B cell (primary cell): ENCODE data around the gene PHC2. TPM values are rescaled to one million over a fixed set of nuclear protein-coding genes. Genes with fewer than 3 reads are reported as not detected.

Experiments
- ATAC-seq: fragments of 200-7000 bp; cut with Tn5 transposase; one replicate; pipeline ENCODE4 v1.10.0; 2021; ENCODE audit warnings: low read depth, mild to moderate bottlenecking, moderate number of reproducible peaks, moderate library complexity
- CTCF ChIA-PET: fragments of 350-600 bp; sonication (Branson Sonifier 250); formaldehyde crosslinking; loops from one replicate; lab custom pipeline; 2021; ENCODE audit warnings: antibody characterized with exemption, inconsistent platforms; lab: Charles Lee
- POLR2A ChIA-PET: fragments of 350-600 bp; sonication (Branson Sonifier 250); formaldehyde crosslinking; loops from one replicate; lab custom pipeline; 2021; ENCODE audit warnings: antibody characterized with exemption; lab: Charles Lee
- DNase-seq: peaks from one replicate; pipeline ENCODE4 v3.0.0; 2013
- H2AFZ ChIP-seq: 2 replicates; pipeline ENCODE4 v1.6.1; 2012; ENCODE audit warnings: mild to moderate bottlenecking, low read depth, low read length; ENCODE audit not compliant: insufficient read depth, poor library complexity, severe bottlenecking
- H3K27ac ChIP-seq, 2 donors: 1 replicate in 1 of 2; 2 replicates in 1 of 2; pipeline ENCODE4 v1.5.1; 2012 to 2013; ENCODE audit warnings: low read length in 2 of 2, mild to moderate bottlenecking in 2 of 2, moderate library complexity in 1 of 2
- H3K27me3 ChIP-seq, 4 experiments: fragments of 200-600 bp in 1 of 4; sonication (generic) in 1 of 4; replicated peaks in 1 of 4; 1 replicate in 2 of 4; 2 replicates in 2 of 4; pipeline versions ENCODE4 v1.6.1 to v1.7.0; 2013 to 2016; ENCODE audit warnings: low read length in 3 of 4, mild to moderate bottlenecking in 2 of 4, mixed read lengths in 1 of 4, moderate library complexity in 1 of 4; ENCODE audit not compliant: insufficient read depth in 4 of 4, control insufficient read depth in 3 of 4; ENCODE audit errors: control extremely low read depth in 1 of 4
- H3K36me3 ChIP-seq, 2 experiments: replicated peaks in 1 of 2; 1 replicate in 1 of 2; 2 replicates in 1 of 2; pipeline versions ENCODE4 v1.6.1 to v1.7.1; 2013; ENCODE audit warnings: low read length in 1 of 2; ENCODE audit not compliant: insufficient read depth in 2 of 2, control insufficient read depth in 1 of 2; ENCODE audit errors: control extremely low read depth in 1 of 2, extremely low read depth in 1 of 2
- H3K4me1 ChIP-seq, 2 donors: fragments of 200-600 bp in 1 of 2; sonication (generic) in 1 of 2; 1 replicate in 1 of 2; 2 replicates in 1 of 2; pipeline versions ENCODE4 v1.5.1 to v1.6.1; 2013 to 2017; ENCODE audit warnings: low read length in 2 of 2; ENCODE audit not compliant: control insufficient read depth in 2 of 2, insufficient read depth in 2 of 2
- H3K4me2 ChIP-seq: replicated peaks from 2 replicates; pipeline ENCODE3; 2012; ENCODE audit warnings: mild to moderate bottlenecking, low read depth, low read length; ENCODE audit not compliant: poor library complexity, severe bottlenecking
- H3K4me3 ChIP-seq, 5 experiments: fragments of 200-600 bp in 1 of 5; sonication (generic) in 1 of 5; 1 replicate in 3 of 5; 2 replicates in 2 of 5; pipeline versions ENCODE4 v1.5.1 to v1.7.0; 2011 to 2016; ENCODE audit warnings: low read length in 4 of 5, mild to moderate bottlenecking in 4 of 5, low read depth in 2 of 5, control low read depth in 1 of 5, moderate library complexity in 1 of 5; ENCODE audit not compliant: insufficient read depth in 1 of 5; ENCODE audit errors: control extremely low read depth in 1 of 5, extremely low read depth in 1 of 5
- H3K79me2 ChIP-seq: fragments of 200-600 bp; sonication (generic); one replicate; pipeline ENCODE4 v1.6.0; 2016; ENCODE audit warnings: low read length; ENCODE audit not compliant: control insufficient read depth, insufficient read depth
- H3K9ac ChIP-seq: fragments of 200-600 bp; sonication (generic); 2 replicates; pipeline ENCODE4 v1.6.1; 2017; ENCODE audit warnings: mild to moderate bottlenecking, low read length, moderate library complexity
- H3K9me3 ChIP-seq, 3 donors: one replicate each; pipeline versions ENCODE4 v1.6.1 to v1.7.1; 2013; ENCODE audit warnings: low read length in 2 of 3; ENCODE audit not compliant: control insufficient read depth in 2 of 3, insufficient read depth in 1 of 3; ENCODE audit errors: control extremely low read depth in 1 of 3
- H4K20me1 ChIP-seq: 2 replicates; pipeline ENCODE4 v1.6.0; 2012; ENCODE audit warnings: mild to moderate bottlenecking, low read length; ENCODE audit not compliant: insufficient read depth, control insufficient read depth, poor library complexity, severe bottlenecking
- H3K27ac Mint-ChIP-seq: one replicate; pipeline ENCODE4 v1.8.0; 2021; ENCODE audit warnings: mixed read lengths
- H3K27me3 Mint-ChIP-seq: one replicate; pipeline ENCODE4 v1.8.0; 2021; ENCODE audit warnings: mixed read lengths
- H3K4me1 Mint-ChIP-seq: one replicate; pipeline ENCODE4 v1.8.0; 2021; ENCODE audit warnings: mixed read lengths
- H3K4me3 Mint-ChIP-seq: one replicate; pipeline ENCODE4 v1.8.0; 2021; ENCODE audit warnings: mixed read lengths
- H3K9me3 Mint-ChIP-seq: one replicate; pipeline ENCODE4 v1.8.0; 2022; ENCODE audit warnings: mixed read lengths; ENCODE audit not compliant: insufficient read depth
- CTCF ChIP-seq: fragments of 200-600 bp; IDR thresholded peaks from one replicate; pipeline ENCODE4 v1.8.0; 2022; ENCODE audit warnings: antibody characterized with exemption, mild to moderate bottlenecking
- EZH2 ChIP-seq: IDR thresholded peaks from 2 replicates; pipeline ENCODE4 v1.6.1; 2012; ENCODE audit warnings: borderline replicate concordance, low read depth, mild to moderate bottlenecking, moderate library complexity, low read length; ENCODE audit not compliant: insufficient read depth, poor library complexity, severe bottlenecking
- WGBS: methylation state at CpG from one replicate; pipeline ENCODE4 v1.1.5; 2013; ENCODE audit warnings: missing lambda C conversion rate; ENCODE audit not compliant: insufficient coverage; 5-methylcytosine and 5-hydroxymethylcytosine counted together
- intact Hi-C: fragments of 100-400 bp; cut with micrococcal nuclease; formaldehyde crosslinking; loops from one replicate; pipeline ENCODE4 v1.10.0; 2022
- polyA plus RNA-seq: library from polyadenylated mRNA; depleted of rRNA; stranded (reverse); fragments of >200 nt; gene quantifications from 2 replicates; pipeline ENCODE4 v1.2.3, GENCODE V29; 2012
- total RNA-seq, 2 donors: library from RNA; stranded (reverse); fragments of 120-200 nt in 1 of 2; gene quantifications; 1 replicate in 1 of 2; 2 replicates in 1 of 2; pipeline versions ENCODE4 v1.2.3 to v1.2.4, GENCODE V29; 2013 to 2022

PHC2 gene
- total and polyA plus RNA-seq, 2 donors (not counting 1 experiment from before 2014, with no cell fraction given) = 23.1 to 23.4 TPM

GRCh38 chr1:33344896-33345560, 85.9 kb downstream of the PHC2 start:
- no peaks in the 10 kb centered on the region for H3K9me3 Mint-ChIP-seq
- intact Hi-C loops = no loop called here

More at GRCh38 chr1:33344896-33345560, 85.9 kb downstream of the PHC2 start:
- no peak overlapping the region for H3K4me3 ChIP-seq
- ATAC-seq (no peak), DNase-seq (no peak)
- H3K9ac ChIP-seq = no peak overlapping the region
- no peaks in the 10 kb centered on the region for H3K9me3 ChIP-seq
- H3K27ac ChIP-seq = no peak overlapping the region
- no peak overlapping the region for H3K4me2 ChIP-seq
- no peak overlapping the region for H2AFZ ChIP-seq
- Mint-ChIP-seq H3K4me1 (peaks cover 48% of the 10 kb centered on the region), H3K27ac (no peak overlapping the region), H3K4me3 (no peak overlapping the region), H3K27me3 (no peaks in the 10 kb centered on the region)
- no peaks in the 10 kb centered on the region for H3K27me3 ChIP-seq
- no peak for TF ChIP-seq CTCF
- TF ChIP-seq EZH2 = no peak
- CTCF ChIA-PET = no interaction called here
- H4K20me1 ChIP-seq = peaks cover 62% of the 10 kb centered on the region
- POLR2A ChIA-PET = no interaction called here
- no CpG with 5 or more reads among the region's 2 CpGs for WGBS
- peaks cover 17 to 24% of the 10 kb centered on the region in 2 donors for H3K4me1 ChIP-seq
- peaks cover 0 to 2% of the 10 kb centered on the region in 2 experiments for H3K36me3 ChIP-seq
- H3K79me2 ChIP-seq = peaks cover 82% of the 10 kb centered on the region
